ENCODE results near the gene CHST11.
"Not testable (repeated sequence)": the region's sequence is repeated elsewhere in the genome, so short reads cannot be mapped to it uniquely, and the experiment has no call there.

Gene CHST11

GRCh38 chr12:104506676-104507401 lies 50.1 kb downstream of the CHST11 start:
- DNase-seq: no peak

GRCh38 chr12:104507672-104508071 lies 50.9 kb downstream of the CHST11 start:
- DNase-seq: no peak

DNA sequence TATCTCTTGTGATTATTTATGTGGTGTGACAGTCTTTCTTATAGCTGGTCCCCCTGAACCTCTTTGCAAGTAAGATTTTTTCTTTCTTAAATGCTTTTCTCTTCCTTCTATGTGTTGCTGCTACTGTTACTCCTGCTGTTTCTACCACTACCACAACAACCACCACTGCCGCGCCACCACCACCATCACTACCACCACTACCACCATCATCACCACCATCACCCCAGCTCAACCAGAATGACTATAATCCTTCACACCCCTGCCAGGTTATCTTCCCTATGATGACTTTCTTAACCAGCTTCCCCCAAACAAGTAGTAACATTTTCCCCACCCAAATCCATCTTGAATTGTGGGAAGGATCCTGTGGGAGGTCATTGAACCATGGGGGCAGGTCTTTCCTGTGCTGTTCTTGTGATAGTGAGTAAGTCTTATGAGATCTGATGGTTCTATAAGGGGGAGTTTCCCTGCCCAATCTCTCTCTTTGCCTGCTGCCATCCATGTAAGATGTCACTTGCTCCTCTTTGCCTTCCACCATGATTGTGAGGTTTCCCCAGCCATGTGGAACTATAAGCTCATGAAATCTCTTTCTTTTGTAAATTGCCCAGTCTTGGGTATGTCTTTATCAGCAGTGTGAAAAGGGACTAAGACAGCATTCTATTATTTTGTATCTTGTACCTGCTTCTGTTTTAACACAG lies 52.2 kb downstream of the CHST11 start:
- no peak for DNase-seq

- no peak for DNase-seq
Observed at GRCh38 chr12:104510145-104510872, 53.6 kb downstream of the CHST11 start.

- no peak for DNase-seq
Observed at GRCh38 chr12:104510873-104511440, 54.2 kb downstream of the CHST11 start.

- DNase-seq: no peak
Observed at GRCh38 chr12:104513681-104514080, 56.9 kb downstream of the CHST11 start.

DNA sequence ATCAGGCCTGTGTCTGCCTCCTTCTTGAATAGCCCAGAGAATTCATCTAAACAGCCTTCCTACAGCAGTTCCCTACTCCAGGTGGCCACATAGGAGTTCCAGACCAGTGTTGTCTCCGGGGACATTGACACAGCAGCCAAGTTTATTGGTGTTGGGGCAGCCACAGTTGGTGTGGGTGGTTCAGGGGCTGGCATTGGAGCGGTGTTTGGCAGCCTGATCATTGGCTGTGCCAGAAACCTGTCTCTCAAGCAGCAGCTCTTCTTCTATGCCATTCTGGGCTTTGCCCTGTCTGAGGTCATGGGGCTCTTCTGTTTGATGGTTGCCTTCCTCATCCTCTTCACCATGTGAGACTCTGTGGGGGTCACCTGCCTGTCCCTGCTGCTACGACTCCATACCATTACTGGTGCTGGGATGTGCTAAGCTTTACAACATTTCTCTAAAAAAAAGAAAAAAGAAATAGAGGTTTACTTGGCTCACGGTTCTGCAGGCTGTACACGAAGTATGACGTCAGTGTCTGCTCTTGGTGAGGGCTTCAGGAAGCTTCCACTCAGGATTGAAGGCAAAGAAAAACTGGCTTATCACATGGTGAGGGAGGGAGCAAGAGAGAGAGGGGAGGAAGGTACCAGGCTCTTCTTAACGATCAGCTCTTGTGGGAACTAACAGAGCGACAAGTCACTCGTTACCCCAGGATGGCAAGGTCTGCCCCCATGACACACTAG lies 57.5 kb downstream of the CHST11 start:
- DNase-seq: no peak

- DNase-seq: no peak
Observed at GRCh38 chr12:104515899-104516298, 59.2 kb downstream of the CHST11 start.

- no peak for DNase-seq
Observed at GRCh38 chr12:104516821-104517220, 60.1 kb downstream of the CHST11 start.

GRCh38 chr12:104517880-104518279 lies 61.1 kb downstream of the CHST11 start:
- no peak for DNase-seq

DNA sequence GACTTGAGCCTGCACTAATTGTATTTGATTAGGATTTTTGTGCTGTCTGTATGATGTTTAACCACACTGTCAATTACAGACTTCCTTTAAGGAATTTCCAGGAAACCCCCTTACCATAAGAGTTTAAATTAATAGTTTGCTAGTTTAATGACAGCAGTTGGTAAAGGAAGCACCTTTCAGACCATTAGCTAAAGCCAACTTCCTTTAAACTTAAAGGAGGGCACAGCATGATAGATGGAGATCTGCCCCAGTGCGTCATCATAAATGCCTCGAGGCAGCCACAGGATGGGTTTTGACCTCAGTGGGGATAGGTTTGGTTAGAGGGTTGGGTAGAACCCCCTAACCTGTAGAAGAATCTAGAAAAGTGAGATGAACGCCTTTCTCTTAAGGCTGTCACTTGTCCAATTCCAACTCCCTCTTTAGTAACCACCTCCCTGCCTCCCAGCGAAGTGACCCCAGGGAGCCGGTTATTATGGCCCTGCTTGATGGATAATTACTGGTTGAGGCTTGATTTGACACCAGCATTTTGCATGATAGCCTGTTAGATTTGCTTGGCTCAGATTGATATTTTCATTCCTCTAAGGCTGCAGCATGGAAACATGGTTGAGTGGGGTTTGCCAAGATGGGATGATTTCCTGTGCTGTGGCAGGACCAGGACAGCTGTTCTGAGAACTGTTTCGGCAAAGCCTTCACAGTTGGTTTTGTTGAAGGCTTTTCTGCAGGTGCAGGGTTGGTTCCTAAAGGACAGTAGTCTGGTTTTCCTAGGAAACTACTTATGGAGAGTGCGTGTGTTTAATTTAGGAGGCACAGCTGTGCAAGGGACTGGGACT lies 62.7 kb downstream of the CHST11 start:
- no peak for DNase-seq

DNA sequence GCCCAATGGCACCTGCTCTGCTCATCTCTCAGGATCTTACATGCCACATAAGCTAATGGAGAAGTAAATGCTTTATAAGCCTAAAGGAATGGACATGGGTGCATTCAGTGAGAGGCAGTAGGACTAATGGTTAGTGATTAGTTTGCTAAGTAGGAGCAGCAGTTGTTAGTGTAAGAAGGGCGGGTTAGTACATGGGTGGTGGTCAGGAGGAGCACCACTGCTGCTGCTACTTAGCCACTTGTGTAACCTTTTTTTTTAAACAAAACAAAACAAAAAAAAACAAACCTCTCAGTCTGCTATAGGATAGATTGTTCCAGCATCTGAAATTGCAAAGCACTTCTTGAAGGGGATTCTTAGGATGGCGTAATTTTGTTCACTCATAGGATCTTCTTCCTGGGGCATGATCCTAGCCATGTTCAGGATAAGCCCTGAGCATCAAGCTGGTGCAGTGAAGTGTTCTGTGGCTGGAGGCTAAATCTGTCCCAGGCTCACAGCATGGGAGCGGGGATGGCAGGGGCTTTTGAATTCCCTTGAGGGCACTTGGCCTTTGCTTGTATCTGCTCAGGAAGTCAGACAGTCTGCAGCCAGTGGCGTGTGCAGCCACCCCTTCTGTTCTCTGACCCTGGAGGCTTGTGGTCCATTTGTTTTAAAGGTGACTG lies 63.6 kb downstream of the CHST11 start:
- DNase-seq: no peak

DNA sequence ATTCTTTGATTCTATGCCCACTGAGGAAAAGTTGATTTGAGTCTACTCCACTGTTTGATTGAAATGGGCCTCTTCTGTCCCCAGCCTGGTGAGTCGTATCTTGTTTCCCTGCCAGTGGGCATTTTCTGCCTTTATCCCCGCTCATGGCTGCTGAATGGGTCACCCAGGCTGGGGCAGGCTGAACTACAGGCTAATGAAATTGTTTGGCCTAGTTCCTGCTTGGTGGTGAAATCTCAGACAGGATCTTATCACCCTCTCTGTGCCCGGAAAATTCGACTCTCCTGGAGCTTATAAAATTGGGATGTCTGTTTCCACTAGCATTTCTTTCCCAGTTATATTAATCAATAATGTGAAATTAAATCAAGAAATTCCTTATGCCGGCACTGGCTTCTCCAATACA lies 65.0 kb downstream of the CHST11 start:
- no peak for DNase-seq

GRCh38 chr12:104522985-104523722 lies 66.4 kb downstream of the CHST11 start:
- DNase-seq: no peak

GRCh38 chr12:104524034-104524832 lies 67.5 kb downstream of the CHST11 start:
- DNase-seq: no peak

DNA sequence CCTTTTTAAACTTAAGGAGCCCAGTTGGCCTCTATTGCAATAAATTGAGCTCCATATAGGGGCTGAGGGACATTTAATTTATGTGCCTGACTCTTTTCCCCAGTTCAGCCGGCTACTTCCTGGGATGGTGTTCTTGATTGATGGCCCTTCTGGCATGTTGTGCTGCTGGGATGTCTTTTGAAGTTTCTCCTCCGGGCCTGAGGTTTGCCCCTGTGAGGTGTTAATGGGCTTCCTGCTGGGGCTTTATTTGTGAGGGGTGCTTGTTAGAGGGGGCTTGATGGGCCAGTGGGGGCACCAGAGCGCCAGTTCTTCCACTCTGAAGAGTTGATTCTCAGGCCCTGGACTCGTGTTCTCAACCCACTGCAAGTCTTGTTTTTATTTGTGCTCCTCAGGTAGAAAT lies 69.6 kb downstream of the CHST11 start:
- DNase-seq: no peak

- no peak for DNase-seq
Observed at GRCh38 chr12:104526751-104527150, 70.0 kb downstream of the CHST11 start.

GRCh38 chr12:104527653-104528052 lies 70.9 kb downstream of the CHST11 start:
- not testable (repeated sequence) for DNase-seq

DNA sequence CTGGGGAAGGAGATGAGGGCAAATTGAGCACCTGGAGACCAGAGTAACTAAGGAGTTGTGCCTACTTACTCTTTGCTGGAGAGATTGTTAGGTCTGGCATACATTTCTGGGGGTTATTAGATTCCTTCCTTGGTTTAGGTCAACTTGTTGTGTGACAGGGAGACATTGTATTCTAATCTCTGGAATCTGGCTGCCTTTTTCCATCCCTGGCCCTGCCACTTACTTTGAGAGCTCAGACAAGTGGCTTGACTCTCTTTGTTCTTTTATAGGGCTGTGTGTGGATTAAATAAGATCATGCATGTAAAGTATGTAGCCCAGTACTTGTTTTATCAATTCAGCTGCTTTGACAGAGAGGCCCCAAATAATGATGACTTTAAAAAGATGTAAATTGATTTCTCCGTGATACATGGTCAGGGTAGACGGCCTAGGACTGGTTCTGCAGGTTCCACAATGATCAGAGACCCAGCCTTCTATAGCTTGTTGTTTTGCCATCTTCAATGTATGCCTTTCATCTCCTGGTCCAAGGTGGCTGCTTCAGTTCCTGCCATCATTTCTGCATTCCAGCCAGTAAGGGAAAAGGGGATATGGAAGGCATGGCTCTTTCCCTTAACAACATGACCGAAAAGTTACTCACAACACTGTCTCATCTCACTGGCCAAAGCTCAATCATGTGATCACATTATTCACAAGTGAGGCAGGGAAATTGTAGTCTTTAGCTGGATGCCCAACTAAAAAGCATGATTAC lies 72.6 kb downstream of the CHST11 start:
- DNase-seq: no peak

Data from stimulated activated CD4-positive, alpha-beta T cell treated with anti-CD3 and anti-CD28 coated beads, Interleukin-1b, Interleukin-23, amount 100 ng/mL, for 48 hours (primary cell).